Ishikawa (cell line): ENCODE data around the gene USP20.

Experiments
- CEBPB ChIP-seq: IDR thresholded peaks from 2 replicates; pipeline ENCODE4 v1.6.1; 2012
- CREB1 ChIP-seq: IDR thresholded peaks from 2 replicates; pipeline ENCODE4 v1.6.1; 2012; ENCODE audit warnings: low read depth
- EGR1 ChIP-seq: IDR thresholded peaks from 2 replicates; pipeline ENCODE4 v1.6.1; 2012
- EP300 ChIP-seq: IDR thresholded peaks from 2 replicates; pipeline ENCODE4 v1.6.1; 2012; ENCODE audit warnings: borderline replicate concordance
- FOXM1 ChIP-seq: IDR thresholded peaks from 2 replicates; pipeline ENCODE4 v1.6.1; 2012; ENCODE audit warnings: low read depth, borderline replicate concordance
- MAX ChIP-seq: IDR thresholded peaks from 2 replicates; pipeline ENCODE4 v1.6.1; 2012
- RAD21 ChIP-seq: IDR thresholded peaks from 2 replicates; pipeline ENCODE4 v1.6.1; 2012; ENCODE audit warnings: low read depth
- TAF1 ChIP-seq: IDR thresholded peaks from 2 replicates; pipeline ENCODE4 v1.6.1; 2012; ENCODE audit warnings: low read depth, mild to moderate bottlenecking
- TCF12 ChIP-seq: IDR thresholded peaks from 2 replicates; pipeline ENCODE4 v1.6.1; 2012; ENCODE audit warnings: low read depth
- YY1 ChIP-seq: IDR thresholded peaks from 2 replicates; pipeline ENCODE4 v1.6.1; 2012; ENCODE audit warnings: low read depth
- ZBTB7A ChIP-seq: IDR thresholded peaks from 2 replicates; pipeline ENCODE4 v1.6.1; 2012; ENCODE audit warnings: low read depth
- TF ChIP-seq, protein P1 (sequence below): IDR thresholded peaks from 2 replicates; pipeline ENCODE4 v1.6.1; 2012
- TF ChIP-seq, protein P2 (sequence below): IDR thresholded peaks from 2 replicates; pipeline ENCODE4 v1.6.1; 2012; ENCODE audit warnings: low read depth, mild to moderate bottlenecking

Gene USP20

DNA sequence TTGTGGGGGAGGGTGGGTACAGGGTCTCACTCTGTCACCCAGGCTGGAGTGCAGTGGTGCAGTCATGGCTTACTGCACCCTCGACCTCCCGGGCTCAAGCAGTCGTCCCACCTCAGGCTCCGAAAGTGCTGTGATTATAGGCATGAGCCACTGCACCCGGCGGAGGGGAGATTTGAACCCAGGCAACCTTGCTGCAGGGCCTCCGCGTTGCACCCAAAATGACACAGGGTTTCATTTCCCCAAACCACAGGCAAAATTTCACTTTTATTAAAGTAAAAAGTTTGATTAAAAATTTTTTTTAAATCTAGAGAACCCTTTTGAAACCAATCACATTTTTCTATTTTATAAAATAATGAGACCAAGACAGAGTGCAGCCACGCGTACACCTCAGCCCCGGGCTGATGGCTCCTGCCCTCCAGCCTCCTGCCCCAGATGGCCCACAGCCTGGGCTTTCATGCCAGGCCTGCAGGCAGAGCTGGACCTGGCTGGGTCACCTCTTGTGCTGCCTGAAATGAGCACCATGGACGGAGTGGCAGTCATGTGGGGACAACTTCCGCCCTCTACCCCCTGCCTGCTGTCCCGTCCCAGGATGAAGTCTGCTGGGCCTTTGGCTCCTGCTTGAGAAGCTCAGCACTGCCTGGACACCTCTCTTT lies 30.5 kb downstream of the USP20 start:
- TF ChIP-seq, protein P1, sequence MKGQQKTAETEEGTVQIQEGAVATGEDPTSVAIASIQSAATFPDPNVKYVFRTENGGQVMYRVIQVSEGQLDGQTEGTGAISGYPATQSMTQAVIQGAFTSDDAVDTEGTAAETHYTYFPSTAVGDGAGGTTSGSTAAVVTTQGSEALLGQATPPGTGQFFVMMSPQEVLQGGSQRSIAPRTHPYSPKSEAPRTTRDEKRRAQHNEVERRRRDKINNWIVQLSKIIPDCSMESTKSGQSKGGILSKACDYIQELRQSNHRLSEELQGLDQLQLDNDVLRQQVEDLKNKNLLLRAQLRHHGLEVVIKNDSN, result no peak
- no peak for TF ChIP-seq CREB1
- TF ChIP-seq ZBTB7A, result no peak
- no peak for TF ChIP-seq EP300
- TF ChIP-seq TAF1, result no peak
- TF ChIP-seq YY1, result no peak
- no peak for TF ChIP-seq CEBPB

DNA sequence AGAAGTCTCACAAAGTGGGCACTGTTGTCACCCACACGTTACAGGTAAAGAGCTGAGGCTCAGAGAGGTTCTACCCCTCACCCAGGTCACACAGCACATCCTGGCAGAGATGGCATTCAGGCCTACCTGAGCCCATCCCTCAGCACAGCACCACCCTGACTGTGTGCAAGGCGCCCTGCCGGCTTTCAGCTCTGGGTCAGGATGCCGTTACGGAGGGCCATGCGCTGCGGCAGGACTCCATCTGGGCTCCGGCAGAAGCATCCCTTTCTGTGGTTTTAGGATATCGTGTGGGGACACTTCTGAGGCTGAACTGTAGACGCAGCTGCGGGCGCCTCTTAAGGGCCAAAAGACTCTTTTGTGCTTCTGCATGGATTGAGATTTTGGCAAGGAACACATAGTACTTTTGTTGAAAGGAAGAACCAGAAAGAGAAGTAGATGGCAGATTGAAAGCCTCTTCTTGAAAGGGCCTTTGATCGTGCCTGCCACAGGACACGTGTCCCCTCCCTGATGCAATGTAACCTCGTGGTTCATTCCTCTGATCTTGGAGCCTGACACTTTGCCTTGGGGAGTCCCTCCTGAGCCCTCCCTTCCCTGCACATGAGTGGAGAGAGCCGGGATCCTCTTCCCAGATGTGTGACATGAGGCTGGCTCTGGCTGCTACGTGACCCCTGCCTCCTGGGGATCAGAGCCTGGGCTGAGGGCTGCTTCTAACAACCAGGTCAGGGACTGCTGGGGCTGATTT lies 31.3 kb downstream of the USP20 start:
- no peak for TF ChIP-seq EGR1

DNA sequence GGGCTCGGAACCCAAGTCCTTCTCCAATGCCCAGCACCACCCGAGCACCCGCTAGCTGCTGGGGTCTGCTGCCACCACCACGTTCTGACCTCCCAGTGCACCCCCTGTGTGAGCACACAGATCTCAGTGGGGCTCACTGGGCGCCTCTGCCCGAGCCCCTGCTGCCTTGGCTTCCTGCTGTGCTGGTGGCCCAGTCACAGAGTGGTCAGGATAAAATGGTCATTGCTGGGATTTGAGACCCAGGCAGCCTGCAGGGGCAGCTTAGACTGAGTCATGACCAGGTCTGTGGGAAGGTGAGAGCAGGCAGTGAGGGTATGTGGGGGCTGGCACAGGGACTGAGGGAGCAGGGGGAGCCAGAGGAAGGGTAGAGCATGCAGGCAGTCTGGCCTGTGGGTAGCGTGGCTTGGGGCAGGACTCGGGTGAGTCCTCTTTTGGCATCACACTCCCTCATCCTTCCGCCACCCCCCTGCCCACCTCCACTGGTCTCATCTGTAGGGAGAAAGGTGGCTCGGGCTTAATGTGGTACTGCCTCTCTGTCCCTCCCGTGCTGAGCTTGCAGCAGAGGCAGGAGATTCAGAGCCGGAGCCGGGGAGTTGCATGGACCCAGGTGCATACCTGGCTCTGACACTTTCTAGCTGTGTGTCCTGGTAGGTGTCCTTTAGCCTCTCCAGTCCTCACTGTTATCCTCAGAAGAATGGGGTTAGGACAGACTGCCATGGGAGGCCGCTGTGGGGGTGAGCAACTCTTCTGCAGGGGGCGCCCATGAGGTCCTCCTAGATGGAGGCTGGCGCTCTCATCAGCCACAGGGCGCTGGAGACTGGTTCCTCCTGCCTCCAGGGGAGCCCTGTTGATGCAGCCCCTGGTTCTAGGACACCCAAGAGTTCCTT lies 32.1 kb downstream of the USP20 start:
- no peak for TF ChIP-seq ZBTB7A
- TF ChIP-seq EGR1, result no peak
- no peak for TF ChIP-seq CREB1

- TF ChIP-seq YY1 (no peak), EGR1 (no peak), FOXM1 (no peak), TAF1 (no peak), TCF12 (no peak), MAX (no peak), CREB1 (no peak)
- TF ChIP-seq, protein P1, result no peak
- TF ChIP-seq, protein P2, sequence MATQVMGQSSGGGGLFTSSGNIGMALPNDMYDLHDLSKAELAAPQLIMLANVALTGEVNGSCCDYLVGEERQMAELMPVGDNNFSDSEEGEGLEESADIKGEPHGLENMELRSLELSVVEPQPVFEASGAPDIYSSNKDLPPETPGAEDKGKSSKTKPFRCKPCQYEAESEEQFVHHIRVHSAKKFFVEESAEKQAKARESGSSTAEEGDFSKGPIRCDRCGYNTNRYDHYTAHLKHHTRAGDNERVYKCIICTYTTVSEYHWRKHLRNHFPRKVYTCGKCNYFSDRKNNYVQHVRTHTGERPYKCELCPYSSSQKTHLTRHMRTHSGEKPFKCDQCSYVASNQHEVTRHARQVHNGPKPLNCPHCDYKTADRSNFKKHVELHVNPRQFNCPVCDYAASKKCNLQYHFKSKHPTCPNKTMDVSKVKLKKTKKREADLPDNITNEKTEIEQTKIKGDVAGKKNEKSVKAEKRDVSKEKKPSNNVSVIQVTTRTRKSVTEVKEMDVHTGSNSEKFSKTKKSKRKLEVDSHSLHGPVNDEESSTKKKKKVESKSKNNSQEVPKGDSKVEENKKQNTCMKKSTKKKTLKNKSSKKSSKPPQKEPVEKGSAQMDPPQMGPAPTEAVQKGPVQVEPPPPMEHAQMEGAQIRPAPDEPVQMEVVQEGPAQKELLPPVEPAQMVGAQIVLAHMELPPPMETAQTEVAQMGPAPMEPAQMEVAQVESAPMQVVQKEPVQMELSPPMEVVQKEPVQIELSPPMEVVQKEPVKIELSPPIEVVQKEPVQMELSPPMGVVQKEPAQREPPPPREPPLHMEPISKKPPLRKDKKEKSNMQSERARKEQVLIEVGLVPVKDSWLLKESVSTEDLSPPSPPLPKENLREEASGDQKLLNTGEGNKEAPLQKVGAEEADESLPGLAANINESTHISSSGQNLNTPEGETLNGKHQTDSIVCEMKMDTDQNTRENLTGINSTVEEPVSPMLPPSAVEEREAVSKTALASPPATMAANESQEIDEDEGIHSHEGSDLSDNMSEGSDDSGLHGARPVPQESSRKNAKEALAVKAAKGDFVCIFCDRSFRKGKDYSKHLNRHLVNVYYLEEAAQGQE, result no peak
Measured at GRCh38 chr9:129868023-129868871, 33.0 kb downstream of the USP20 start.

DNA sequence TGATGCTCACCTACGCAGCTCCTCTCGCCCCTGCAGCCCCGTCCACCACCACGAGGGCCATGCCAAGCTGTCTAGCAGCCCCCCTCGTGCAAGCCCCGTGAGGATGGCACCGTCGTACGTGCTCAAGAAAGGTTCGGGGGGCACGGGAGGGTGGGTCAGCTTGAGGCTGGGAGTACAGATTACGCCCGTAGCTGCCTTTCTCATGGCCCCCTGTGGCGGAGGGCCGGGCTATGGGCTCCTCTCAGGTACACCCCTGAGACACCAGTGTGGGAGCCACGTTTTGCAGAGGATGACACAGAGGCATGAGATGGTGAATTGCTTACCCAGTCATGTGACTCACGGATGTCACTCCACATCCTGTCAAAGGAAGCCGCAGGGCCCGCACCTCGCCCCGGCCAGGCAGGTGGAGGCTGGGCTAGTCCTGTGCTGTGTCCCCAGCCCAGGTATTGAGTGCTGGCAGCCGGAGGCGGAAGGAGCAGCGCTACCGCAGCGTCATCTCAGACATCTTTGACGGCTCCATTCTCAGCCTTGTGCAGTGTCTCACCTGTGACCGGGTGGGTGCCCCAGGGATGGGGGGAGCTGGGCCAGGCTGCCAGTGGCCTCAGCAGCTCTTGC lies 33.7 kb downstream of the USP20 start:
- no peak for TF ChIP-seq RAD21
- TF ChIP-seq, protein P1, result no peak
- no peak for TF ChIP-seq MAX
- no peak for TF ChIP-seq CREB1
- no peak for TF ChIP-seq FOXM1
- TF ChIP-seq, protein P2, result no peak
- no peak for TF ChIP-seq ZBTB7A
- TF ChIP-seq EGR1, result no peak
